NK-92 (cell line): Measurements from ENCODE around the gene SYT4.

Experiments
- DNase-seq: peaks from one replicate; lab custom pipeline; 2025; ENCODE audit not compliant: unreplicated experiment; lab: John Stamatoyannopoulos, UW

Gene SYT4

DNA sequence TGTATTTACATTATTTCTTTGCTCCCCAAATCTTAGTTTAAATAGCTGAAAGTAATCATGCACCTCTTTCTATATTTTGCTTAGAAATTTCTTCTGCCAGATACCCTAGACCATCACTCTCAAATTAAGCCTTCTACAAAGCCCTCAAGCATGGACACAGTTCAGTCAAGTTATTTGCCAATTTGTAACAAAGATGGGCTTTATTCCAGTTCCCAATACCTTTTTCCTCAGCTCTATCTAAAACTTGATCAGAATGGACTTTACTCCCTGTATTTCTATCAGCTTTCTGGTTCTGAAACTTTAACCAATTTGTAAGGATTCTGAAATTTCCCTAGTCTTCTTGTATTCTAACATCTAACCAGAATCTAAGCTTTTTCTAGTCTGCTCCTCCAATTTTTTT lies 56.6 kb downstream of the SYT4 start:
- no peak for DNase-seq
